Stimulated activated effector memory CD8-positive, alpha-beta T cell treated with anti-CD3 and anti-CD28 coated beads, Interleukin-12 subunit alpha, Interleukin-12 subunit beta, amount 100 ng/mL, for 72 hours (primary cell): ENCODE measurements around the gene EML6.
A peak's percentile ranks its signal among the peaks of the same experiment; 100 is the strongest.

ENCODE experiments used
- ATAC-seq: fragments of 150-1000 bp; cut with Tn5 transposase; 2 replicates; pipeline ENCODE4 v1.10.0; 2021
- DNase-seq, 2 donors: peaks; one replicate each; pipeline ENCODE4 v3.0.0; 2021 to 2022; ENCODE audit warnings: low spot score in 2 of 2
- H3K27ac Mint-ChIP-seq: one replicate; pipeline ENCODE4 v1.8.0; 2022; ENCODE audit warnings: mild to moderate bottlenecking, mixed read lengths
- H3K36me3 Mint-ChIP-seq: one replicate; pipeline ENCODE4 v1.8.0; 2022; ENCODE audit warnings: mild to moderate bottlenecking, mixed read lengths
- H3K4me1 Mint-ChIP-seq: one replicate; pipeline ENCODE4 v1.8.0; 2022; ENCODE audit warnings: mixed read lengths
- H3K4me3 Mint-ChIP-seq: one replicate; pipeline ENCODE4 v1.8.0; 2022; ENCODE audit warnings: mild to moderate bottlenecking, mixed read lengths
- H3K9me3 Mint-ChIP-seq: one replicate; pipeline ENCODE4 v1.8.0; 2022; ENCODE audit warnings: mixed read lengths

Gene EML6

DNA sequence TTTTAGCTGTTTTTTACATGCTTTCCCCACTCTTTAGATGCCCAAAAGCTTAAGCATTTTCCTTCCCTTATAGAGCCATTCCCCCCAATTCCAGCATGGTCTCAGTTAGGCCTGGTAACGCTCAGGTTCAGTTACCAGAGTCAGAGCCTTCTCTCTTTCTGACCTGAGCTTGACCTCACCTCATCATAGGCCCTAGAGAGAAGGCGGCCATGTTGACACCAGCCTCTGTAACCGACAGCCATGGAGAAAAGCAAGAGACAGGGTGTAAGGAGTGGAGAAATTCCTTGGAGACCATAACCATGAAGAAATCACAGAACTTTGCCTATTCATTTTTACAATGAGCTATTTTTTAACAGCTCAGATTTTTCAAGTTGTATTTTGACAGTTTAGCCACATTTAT is 227.3 kb downstream of the EML6 start:
- Mint-ChIP-seq H3K4me1 (peaks cover 18% of the 10 kb centered on the region), H3K27ac (no peak overlapping the region), H3K4me3 (no peak overlapping the region), H3K9me3 (no peaks in the 10 kb centered on the region), H3K36me3 (no peaks in the 10 kb centered on the region)
- DNase-seq (no peak), ATAC-seq (no peak)

DNA sequence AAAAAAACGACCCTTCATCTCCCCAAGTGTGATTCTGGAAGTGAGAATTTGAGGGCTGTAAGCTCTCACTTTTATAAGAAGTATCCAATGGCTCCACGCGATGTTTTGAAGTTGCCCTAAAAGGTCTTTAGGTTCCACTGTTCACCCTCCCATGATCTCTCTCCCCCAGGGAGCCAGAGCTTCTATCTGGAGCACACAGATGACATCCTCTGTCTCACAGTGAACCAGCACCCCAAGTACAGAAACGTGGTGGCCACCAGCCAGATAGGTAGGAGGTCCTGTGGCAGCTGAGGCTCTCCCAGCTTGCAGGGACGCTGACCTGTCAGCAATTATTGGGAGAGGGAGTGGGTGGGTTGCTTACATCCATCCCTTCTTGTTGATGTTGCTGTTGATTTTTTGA is 229.0 kb downstream of the EML6 start:
- Mint-ChIP-seq H3K9me3 (no peaks in the 10 kb centered on the region), H3K27ac (peak overlapping the region; percentile 59), H3K4me3 (no peak overlapping the region), H3K36me3 (no peaks in the 10 kb centered on the region), H3K4me1 (peaks cover 12% of the 10 kb centered on the region)
- ATAC-seq (no peak), DNase-seq (no peak)

DNA sequence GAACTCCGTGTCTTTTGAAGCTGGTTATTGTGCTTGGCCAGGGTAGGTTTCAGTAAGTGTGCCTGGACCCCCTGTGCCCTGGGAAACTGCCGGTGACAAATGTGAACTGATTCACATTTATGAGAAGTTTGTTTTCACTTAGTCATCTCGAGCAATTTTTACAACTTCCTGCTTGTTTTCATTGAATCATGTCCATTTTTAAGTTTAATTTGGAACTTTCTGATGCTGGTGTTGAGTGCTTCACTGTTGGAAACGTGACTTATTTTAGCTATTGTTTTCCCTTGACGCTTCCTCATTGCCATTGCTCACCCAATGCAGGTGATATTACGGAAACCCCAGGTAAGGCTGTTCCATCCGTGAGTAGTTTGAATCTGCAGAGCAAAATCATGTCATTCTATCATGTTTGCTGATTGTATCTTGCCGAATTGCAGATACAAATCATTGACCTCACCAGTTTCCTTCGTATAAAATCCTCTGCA is 229.6 kb downstream of the EML6 start:
- peak; percentile 72 for ATAC-seq
- H3K36me3 Mint-ChIP-seq, result no peaks in the 10 kb centered on the region
- peak overlapping the region; percentile 59 for H3K27ac Mint-ChIP-seq
- peaks cover 12% of the 10 kb centered on the region for H3K4me1 Mint-ChIP-seq
- H3K4me3 Mint-ChIP-seq, result no peak overlapping the region
- no peak for DNase-seq
- H3K9me3 Mint-ChIP-seq, result no peaks in the 10 kb centered on the region

DNA sequence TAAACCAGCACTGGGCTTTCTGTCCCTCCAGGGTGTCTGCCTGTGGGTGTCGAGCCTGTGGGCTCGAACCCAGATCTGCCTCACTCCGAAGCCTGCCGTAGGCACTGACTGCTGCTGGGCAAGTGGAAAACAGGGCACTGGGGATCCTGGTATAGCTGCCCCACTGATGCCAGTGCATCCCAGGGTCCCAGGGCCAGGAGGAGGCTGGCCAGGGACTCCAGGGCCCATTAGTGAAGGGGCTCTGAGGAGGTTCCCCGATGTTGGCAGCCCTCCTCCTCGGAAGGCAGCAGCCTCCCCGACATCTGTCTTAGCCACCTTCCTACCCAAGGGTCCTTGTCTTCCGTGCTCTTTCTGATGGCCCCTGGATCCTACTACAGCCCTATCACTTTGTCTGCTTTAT is 230.7 kb downstream of the EML6 start:
- no peak overlapping the region for H3K4me3 Mint-ChIP-seq
- no peak for ATAC-seq

DNA sequence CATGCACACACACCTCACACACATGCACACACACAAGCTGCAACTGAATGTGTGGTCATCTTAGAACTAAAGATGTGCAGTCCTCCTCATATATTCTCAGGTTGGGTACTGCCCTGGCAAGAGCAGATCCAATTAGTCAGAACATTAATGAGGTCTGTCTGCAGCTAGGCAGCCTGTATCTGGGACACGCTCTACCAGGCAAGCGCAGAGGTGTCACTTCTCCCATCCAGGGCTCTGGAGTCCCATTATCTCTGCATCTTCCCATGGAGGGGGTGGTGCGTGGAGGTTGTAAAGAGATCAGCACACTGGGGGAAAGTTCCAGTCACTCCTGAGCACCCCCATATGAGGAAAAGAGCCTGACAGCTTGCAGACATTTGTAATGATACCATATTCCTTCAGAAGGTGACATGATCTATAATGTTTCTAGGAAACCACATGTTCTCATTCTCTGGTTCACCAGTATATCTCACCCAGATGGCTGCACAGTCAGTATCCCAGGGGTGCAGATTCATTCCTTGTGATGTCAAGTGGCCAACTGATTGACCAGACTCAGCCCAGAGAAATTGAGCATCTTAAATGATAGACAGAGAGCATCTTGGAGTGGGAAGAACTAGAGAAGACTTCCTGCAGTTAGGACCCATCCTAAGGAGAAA is 231.4 kb downstream of the EML6 start:
- Mint-ChIP-seq H3K4me3 (no peak overlapping the region), H3K27ac (no peak overlapping the region), H3K9me3 (no peaks in the 10 kb centered on the region), H3K36me3 (no peaks in the 10 kb centered on the region), H3K4me1 (peaks cover 12% of the 10 kb centered on the region)
- DNase-seq (no peak), ATAC-seq (peak; percentile 31)

More for the DNA sequence above, 230.7 kb downstream of the EML6 start:
- no peaks in the 10 kb centered on the region for H3K9me3 Mint-ChIP-seq
- no peak for DNase-seq
- H3K36me3 Mint-ChIP-seq, result no peaks in the 10 kb centered on the region
- peaks cover 12% of the 10 kb centered on the region for H3K4me1 Mint-ChIP-seq
- H3K27ac Mint-ChIP-seq, result no peak overlapping the region

DNA sequence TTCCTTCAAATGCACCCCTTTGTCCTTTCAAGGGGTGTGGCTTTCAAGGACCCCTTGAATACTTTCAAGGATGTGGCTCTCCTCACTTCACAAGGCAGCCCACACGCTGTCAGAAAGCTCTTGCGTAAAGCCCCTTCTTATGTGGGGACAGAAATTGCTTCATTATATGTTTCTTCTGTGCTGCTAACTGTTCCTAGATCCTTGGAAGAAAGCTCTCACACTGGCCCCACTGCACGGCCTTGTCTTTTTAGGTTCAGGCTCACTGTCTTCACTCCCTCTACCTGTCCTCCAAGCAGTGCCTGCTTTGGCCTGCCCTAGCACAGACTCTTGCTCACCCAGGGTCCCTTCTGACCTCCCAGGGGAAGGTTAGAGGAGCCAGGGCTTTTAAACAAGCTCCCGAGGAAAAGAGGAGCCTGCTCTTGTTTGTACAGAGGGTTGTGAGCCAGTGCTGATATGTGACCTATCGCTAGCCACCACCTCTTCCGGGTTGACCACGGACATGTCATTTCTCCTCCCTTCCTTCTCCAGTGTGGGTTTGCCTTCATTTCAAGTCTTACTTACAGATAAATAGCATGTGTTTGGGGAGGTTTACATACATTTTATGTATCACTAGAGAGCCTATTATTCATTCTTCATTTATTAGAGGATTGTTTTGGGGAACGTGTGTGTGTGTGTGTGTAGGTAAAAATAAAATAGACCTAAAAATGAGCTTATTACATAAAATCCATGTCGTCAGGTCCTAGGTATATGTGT is 232.1 kb downstream of the EML6 start:
- DNase-seq, result no peak
- Mint-ChIP-seq H3K4me1 (peaks cover 12% of the 10 kb centered on the region), H3K4me3 (no peak overlapping the region), H3K36me3 (no peaks in the 10 kb centered on the region), H3K9me3 (no peaks in the 10 kb centered on the region), H3K27ac (no peak overlapping the region)
- ATAC-seq, result no peak

DNA sequence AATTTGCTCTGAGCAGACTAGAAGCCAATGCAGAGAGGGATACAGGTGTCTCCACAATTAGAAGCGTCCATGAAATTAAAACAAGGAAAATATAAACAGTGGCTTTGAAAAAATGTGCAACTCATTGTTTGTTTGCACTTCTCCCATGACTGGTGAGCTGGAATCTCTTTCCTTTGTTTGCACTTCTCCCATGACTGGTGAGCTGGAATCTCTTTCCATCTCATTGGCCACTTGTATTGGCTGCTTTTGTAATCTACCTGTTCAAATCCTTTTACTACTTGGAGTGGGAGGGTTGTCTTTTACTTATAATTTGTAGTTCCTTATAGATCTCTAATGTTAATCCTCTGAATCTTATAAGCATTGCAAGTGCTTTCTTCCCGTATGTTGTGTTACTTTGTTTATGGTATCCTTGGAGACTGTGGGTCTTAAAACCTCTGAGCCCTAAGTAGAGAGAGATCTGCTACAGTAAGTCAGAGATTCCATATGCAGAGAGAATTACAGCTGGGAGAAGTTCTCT is 232.7 kb downstream of the EML6 start:
- no peak for ATAC-seq
- H3K4me3 Mint-ChIP-seq, result no peak overlapping the region
- no peak overlapping the region for H3K27ac Mint-ChIP-seq

DNA sequence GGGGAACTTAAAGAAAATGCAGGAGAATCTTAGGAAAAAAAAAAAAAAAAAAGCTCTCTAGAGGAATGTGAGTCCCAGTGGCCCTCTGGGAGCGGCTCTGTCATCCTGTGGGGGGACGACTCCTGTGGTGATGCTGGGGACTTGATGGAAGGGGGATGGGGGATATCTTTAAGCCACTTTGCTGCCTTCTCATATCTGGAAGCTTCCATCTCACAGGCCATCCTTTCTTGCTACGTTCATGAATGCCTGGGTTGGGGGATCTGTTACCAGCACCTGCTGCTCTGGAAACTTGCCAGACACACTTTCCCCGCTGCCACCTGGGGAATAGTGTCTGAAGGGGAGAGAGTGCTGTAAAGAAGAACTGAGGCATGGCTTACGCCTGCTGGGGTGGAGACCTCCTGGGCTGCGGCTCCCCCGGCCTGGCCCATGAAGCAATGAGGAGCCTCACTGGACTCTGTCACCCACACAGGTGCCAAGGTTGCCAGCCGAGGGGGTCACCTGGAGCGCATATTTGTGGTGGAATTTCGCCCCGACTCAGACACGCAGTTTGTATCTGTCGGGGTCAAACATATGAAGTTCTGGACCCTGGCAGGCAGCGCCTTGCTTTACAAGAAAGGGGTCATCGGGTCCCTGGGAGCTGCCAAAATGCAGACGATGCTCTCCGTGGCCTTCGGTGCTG is 234.0 kb downstream of the EML6 start:
- peaks cover 10% of the 10 kb centered on the region for H3K4me1 Mint-ChIP-seq
- DNase-seq (no peak), ATAC-seq (no peak)
- no peak overlapping the region for H3K4me3 Mint-ChIP-seq
- no peak overlapping the region for H3K27ac Mint-ChIP-seq
- no peaks in the 10 kb centered on the region for H3K9me3 Mint-ChIP-seq
- H3K36me3 Mint-ChIP-seq, result no peaks in the 10 kb centered on the region

More for the DNA sequence above, 232.7 kb downstream of the EML6 start:
- Mint-ChIP-seq H3K36me3 (no peaks in the 10 kb centered on the region), H3K9me3 (no peaks in the 10 kb centered on the region), H3K4me1 (peaks cover 12% of the 10 kb centered on the region)
- no peak for DNase-seq

DNA sequence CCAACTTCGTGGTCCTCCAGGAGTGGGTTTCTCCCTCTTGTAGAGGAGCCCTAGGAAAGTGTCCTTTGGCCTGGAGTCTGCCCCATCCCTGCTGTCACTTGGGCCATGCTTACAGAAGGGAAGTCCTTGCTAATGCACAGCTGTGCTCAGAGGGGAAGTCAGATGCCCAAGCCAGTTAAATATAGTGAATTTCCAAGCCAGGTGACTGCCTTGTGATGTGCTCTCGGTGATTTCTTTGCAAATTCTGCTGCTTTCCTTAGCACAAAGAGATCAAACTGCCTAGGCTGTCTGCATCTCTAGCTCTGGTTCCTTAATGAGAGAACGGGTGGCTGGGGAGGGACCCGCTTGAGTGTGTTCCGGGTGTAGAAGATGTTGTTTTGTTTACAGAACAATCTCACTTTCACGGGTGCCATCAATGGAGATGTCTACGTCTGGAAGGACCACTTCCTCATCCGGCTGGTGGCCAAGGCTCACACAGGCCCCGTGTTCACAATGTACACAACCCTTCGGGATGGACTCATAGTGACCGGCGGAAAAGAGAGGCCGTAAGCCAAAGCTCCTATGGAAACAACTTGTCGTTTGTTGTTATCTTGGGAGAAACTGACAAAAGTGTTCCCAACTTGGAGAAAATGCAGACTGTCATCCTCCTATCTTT is 235.4 kb downstream of the EML6 start:
- no peaks in the 10 kb centered on the region for H3K36me3 Mint-ChIP-seq
- no peak overlapping the region for H3K4me3 Mint-ChIP-seq
- no peaks in the 10 kb centered on the region for H3K9me3 Mint-ChIP-seq
- no peaks in the 10 kb centered on the region for H3K4me1 Mint-ChIP-seq
- ATAC-seq (no peak), DNase-seq (no peak)
- H3K27ac Mint-ChIP-seq, result no peak overlapping the region

DNA sequence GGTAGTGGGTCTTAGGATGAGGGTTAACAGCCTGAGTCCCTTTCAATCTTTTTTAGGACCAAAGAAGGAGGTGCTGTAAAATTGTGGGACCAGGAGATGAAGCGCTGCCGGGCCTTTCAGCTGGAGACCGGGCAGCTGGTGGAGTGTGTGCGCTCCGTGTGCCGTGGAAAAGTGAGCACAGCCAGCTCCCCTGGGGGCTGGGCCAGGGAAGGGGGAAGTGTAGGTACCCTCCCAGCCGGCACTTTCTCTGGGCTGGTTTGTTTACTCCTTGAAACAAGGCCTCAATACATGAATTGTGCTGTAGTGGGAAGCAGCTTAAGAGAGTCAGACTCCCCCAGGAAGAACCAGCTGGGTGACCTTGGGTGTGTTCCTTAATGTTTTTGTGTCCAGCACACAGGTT is 236.7 kb downstream of the EML6 start:
- no peaks in the 10 kb centered on the region for H3K9me3 Mint-ChIP-seq
- no peaks in the 10 kb centered on the region for H3K36me3 Mint-ChIP-seq
- H3K4me1 Mint-ChIP-seq, result peaks cover 4% of the 10 kb centered on the region
- no peak for DNase-seq
- no peak overlapping the region for H3K4me3 Mint-ChIP-seq
- no peak for ATAC-seq
- H3K27ac Mint-ChIP-seq, result no peak overlapping the region

DNA sequence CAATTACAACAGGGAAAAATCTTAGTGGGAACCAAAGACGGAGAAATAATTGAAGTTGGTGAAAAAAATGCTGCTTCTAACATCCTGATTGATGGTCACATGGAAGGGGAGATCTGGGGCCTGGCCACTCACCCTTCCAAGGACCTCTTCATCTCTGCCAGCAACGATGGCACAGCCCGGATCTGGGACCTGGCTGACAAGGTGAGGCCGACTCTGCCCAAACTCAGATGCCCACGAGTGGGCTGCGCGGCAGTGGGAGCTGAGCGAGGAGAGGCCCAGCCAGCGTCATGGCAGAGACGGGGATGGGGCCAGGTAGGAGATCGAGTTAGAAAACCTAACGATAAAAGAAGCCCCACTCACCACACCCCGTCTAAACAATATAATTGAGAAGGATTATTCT is 239.0 kb downstream of the EML6 start:
- no peak overlapping the region for H3K27ac Mint-ChIP-seq
- ATAC-seq (no peak), DNase-seq (no peak)
- peaks cover 15% of the 10 kb centered on the region for H3K4me1 Mint-ChIP-seq
- H3K9me3 Mint-ChIP-seq, result no peaks in the 10 kb centered on the region
- no peak overlapping the region for H3K4me3 Mint-ChIP-seq
- H3K36me3 Mint-ChIP-seq, result no peaks in the 10 kb centered on the region

DNA sequence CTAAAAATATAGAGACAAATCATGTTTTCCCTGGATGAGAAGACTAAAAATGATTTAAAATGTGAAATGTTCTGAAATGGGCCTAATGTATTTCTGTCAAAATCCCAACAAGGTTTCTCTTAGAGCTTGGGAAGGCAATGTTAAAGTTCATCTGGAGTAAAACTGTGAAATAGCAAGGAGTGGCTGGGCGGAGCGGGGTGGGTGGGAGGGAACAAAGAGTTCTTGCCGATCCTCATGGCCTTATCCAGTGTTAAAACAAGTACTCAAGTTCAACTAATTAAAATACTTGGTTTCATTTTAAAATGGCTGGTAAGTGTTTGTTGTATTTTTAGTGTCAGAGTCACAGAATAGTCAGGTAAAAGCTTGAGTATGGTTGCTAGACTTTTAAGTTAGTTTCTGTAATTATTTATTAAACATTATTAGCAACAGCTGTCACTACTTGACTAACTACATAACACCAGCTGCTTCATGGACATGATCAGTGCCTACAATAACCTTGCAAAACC is 239.5 kb downstream of the EML6 start:
- Mint-ChIP-seq H3K36me3 (no peaks in the 10 kb centered on the region), H3K4me3 (no peak overlapping the region), H3K27ac (no peak overlapping the region), H3K9me3 (no peaks in the 10 kb centered on the region), H3K4me1 (peaks cover 15% of the 10 kb centered on the region)
- DNase-seq (no peak), ATAC-seq (no peak)

DNA sequence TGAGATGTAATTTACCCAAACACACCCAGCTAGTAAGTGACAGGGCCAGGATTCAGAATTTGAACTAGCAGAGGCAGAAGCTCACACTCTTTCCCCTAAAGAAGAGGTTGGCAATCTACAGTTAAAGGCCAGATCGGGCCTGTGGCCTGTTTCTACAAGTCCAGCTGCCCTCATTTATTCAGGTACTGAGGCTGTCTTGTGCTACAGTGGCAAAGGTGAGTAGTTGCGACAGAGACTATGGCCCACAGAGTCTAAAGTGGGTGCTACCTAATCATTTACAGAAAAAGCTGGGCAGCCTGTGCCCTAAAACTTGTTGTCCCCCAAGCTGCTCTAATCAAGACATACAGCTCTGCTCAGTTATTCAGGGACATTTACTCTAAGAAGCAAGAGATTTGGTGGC is 240.0 kb downstream of the EML6 start:
- H3K27ac Mint-ChIP-seq, result no peak overlapping the region

DNA sequence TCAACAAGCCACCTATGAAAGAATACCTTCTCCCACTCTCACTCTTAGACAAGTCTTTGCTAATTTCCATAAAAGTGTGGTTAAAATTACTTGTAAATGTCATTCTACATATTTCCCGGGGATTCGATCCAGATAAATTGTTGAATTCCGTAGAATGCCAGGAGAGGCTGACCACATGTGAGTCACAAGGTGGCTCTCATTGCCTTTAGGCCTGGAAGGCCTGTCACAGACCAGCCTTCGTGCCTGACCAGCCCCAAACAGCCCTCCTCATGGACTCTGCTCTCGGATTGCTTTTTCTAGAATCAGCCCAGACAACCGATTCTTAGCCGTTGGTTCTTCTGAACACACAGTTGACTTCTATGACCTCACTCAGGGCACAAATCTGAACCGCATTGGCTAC is 240.8 kb downstream of the EML6 start:
- Mint-ChIP-seq H3K4me3 (no peak overlapping the region), H3K27ac (no peak overlapping the region), H3K9me3 (no peaks in the 10 kb centered on the region), H3K36me3 (peaks cover 12% of the 10 kb centered on the region), H3K4me1 (peaks cover 15% of the 10 kb centered on the region)
- no peak for DNase-seq
- ATAC-seq, result no peak

More for the DNA sequence above, 240.0 kb downstream of the EML6 start:
- H3K36me3 Mint-ChIP-seq, result peaks cover 4% of the 10 kb centered on the region
- DNase-seq (no peak), ATAC-seq (no peak)
- H3K4me3 Mint-ChIP-seq, result no peak overlapping the region
- no peaks in the 10 kb centered on the region for H3K9me3 Mint-ChIP-seq
- H3K4me1 Mint-ChIP-seq, result peaks cover 15% of the 10 kb centered on the region

DNA sequence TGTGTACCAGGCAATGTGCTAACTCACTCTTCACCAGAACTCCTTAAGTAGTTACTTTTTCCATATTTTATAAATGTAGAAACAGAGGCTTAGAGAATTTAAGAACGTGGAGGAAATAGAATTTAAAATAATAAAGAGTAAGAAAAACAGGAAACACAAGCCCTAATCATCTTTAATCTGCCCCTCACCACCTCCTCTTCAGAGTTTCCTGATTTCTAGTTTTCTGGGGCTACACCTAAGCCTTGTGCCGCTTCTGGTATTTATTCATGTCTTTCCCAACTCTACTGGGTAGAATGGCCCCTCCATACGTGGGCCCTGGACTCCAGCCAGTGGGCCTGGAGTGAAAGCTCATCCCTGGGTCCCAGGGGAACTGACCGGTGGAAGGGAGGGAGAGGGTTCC is 241.4 kb downstream of the EML6 start:
- DNase-seq, result no peak
- H3K9me3 Mint-ChIP-seq, result no peaks in the 10 kb centered on the region
- peaks cover 15% of the 10 kb centered on the region for H3K36me3 Mint-ChIP-seq
- peak overlapping the region; percentile 62 for H3K27ac Mint-ChIP-seq
- ATAC-seq, result no peak
- peaks cover 15% of the 10 kb centered on the region for H3K4me1 Mint-ChIP-seq
- H3K4me3 Mint-ChIP-seq, result no peak overlapping the region
